IPS DF 4.7 (cell line): Measurements from ENCODE around the gene RELL1.
"Not testable (repeated sequence)": the region's sequence is repeated elsewhere in the genome, so short reads cannot be mapped to it uniquely, and the experiment has no call there.

Experiments used
- DNase-seq: peaks from one replicate; pipeline ENCODE4 v3.0.0-alpha.2; 2013; ENCODE audit warnings: low spot score; ENCODE audit errors: extremely low read depth

The RELL1 gene

DNA sequence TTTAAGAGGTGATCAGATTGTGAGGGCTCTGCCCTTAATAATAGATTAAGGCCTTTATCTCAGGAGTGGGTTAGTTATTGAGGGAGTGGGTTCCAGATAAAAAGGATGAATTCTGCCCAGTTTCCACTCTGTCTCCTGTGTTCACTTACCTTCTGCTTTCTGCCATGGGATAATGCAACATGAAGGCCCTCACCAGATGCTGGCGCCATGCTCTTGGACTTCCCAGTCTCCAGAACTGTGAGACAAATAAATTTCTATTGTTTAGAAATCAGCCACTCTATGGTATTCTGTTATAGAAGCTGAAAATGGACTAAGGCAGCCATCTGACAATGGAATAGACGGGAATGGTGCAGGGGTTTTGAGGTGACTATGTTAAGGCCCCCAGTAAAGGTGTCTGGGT lies 6.9 kb upstream of the RELL1 start:
- no peak for DNase-seq

DNA sequence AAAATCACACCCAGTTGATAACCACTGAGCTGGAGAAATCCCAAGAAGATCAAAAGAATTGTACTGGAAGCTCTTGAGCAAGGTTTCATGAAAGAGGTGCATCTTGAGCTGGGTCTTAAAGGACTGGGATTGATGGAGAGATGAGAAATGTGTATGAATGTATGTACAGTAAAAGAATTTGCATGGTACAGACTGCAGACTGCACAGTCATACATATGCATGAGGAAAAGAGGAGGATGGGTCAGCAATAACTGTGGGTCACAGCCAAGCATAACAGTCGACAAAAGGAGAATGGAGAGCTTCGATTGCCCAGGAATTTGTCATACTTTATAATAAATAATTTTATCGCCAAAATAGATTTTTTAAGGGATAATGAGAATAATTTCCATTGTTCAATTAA lies 4.8 kb upstream of the RELL1 start:
- DNase-seq = no peak

DNA sequence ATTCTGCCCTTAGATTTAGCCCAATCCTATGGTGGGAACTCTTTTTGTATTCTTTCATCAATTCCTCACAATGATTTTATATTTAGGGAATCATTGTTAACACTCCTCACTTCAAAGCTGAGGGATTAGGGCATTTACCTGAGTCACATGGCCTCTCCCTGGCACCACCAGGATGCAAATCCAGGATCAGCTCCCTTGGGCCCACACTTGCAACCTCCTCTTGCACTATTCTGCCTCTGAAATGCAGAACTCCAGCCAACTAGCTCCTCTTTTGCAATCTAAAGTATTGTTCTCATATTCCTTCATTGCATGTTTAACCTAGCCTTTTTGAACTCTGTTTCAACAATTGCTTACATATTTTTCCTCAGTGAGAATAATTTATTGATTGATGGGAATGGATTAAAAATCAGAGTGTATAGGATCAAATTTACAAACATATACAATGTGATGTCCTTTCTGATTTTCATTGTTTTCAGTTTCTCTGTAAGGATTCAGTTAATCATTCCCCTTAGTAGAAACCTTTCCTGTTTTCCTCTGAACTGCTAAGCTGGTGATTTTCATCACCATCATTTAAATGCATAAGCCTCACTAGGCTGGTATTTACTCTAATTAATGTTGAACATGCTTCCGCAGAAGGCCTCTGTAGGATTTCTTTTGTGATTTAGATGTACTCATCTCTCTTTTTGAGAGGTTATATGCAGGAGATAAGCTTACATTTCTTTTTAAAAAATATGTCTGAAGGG lies 3.3 kb upstream of the RELL1 start:
- DNase-seq = no peak

DNA sequence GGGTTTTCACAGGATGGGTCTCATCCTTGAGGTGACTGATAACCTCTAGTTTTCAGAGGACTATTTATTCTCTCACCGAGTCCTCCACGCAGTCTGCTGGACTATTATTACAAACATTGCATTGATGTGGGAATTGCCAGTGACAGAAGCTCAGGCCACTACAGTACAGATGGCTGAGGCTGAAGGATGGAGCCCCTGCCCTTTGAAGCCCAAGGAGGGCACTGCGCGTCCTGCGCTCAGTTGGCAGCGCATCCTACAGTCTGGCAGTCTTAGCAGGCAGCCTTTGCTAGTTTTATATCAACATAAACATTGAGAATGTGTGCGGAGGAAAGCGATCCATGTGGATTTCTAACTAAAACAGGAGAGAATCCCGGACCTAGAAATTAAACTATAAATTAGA lies 1.5 kb upstream of the RELL1 start:
- DNase-seq = no peak

DNA sequence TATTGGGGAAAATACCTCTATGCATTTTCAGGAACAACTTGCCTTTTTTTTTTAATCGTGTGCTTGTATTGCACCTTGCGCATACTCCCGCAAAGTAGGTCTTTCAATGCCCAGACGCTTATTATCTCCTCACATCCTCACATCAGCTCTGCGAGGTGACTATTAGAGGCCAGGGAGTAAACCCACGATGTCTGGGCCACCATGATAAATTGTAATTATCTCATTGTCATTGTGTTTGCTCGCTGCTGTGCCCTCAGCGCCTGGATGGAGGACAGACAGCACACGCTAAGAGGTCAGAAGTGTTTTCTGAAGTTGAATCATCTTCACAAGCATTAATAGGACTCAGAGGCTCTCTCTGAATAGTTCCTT lies 1.0 kb upstream of the RELL1 start:
- DNase-seq = no peak

DNA sequence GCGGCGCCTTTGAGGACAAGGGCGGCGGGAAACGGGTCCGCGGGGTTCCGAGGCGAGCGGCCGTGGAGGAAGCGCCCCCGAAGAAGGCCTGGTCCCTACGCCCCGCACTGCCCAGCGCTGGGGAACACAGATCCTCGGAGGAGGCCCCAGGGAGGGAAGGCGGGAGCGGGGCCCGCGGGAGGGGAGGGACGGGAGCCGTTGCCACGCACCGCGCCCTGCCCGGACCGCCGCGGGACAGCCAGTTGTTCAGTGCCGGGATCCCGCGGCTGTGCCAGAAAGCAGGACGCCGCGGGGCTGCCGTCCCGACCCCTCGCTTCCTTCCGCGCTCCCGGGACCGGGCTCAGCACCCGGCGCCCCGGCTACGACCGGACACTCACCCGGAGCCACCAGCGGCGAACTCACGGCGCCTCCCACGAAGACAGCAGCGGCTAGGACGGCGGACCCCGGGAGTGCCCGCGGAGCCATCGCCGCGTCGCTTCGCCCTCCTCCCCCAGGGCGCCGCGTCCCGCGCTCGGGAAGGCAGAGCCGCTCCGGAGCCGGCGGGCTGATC lies 278 bp downstream of the RELL1 start:
- DNase-seq = no peak

DNA sequence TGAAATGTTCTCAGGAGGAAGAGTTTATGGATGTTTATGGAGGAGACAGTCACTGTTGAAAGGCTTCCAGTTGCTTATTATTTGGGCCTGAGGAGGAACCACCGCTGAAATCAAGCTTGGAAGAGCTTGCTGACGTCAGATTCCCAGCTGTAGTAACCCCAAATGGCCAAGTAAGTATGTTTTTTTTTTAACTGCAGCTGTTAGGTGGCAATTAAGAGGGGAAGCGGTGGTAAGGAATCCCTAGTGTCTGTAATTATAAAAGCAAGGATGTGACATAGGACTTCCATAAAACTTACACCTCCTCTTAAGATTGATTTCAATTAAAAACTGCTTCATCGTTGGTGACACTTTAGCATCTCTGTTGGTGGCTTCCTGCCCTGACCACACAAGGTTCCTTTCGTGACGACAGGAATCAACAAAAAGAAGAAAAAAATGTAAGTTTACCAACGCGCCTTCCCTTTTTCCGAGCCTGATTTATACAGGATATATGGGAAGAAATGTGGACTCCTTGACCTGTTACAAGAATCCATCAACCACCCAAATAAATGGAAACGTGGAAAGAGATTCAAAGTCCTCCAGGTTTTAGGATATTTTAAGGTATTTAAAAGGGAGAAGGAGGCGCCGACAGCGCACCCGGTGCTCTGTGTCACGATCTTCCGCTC lies 884 bp downstream of the RELL1 start:
- no peak for DNase-seq

DNA sequence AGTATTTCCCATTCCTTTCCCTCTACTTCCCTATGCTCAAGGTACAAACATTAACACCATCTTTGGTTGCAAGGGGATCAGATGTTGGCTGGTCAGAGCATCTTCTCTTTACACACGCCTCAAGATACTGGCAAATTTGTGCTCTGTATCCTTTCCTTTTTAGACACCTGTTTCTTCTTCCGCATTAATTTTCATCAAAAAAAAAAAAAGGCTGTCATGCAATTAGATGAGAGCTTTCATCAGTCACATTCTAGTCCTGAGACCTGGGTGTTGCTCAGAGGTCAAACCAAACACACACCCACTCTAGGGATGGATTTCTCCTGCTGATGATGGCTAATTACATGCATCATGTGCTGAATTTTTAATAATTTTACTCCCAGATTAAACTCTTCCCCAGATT lies 2.0 kb downstream of the RELL1 start:
- DNase-seq = no peak

DNA sequence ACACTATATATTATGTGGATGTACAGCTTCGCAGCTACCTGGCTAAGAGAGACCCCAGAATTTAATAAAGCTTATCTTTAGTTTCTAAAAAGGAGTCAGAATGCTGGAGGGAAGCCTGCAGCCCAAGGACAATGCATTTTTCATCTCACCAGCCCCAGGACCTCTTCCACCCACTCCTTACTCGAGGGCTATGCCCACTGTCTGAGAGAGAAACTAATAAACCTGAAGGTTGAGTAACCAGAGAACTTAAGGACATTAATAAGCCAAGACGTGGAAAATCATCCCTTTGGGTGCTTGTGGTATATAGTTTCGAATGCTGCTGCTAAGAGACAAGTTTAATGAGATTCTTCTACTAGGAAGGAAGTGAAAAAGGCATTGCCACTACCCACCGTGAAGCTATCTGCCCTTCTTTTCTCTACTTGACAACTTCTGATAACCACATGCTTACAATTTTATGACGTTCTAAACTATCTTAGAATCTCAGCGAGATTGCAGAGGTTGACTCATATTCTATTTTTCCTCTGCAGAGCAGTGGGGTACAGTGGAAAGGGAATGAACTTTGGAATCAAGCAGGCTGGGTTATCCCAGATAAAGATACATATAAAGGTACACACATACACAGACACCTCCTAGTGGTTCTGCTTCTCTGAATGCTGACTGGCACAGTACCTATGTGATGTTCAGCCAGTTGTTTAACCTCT lies 3.3 kb downstream of the RELL1 start:
- no peak for DNase-seq

DNA sequence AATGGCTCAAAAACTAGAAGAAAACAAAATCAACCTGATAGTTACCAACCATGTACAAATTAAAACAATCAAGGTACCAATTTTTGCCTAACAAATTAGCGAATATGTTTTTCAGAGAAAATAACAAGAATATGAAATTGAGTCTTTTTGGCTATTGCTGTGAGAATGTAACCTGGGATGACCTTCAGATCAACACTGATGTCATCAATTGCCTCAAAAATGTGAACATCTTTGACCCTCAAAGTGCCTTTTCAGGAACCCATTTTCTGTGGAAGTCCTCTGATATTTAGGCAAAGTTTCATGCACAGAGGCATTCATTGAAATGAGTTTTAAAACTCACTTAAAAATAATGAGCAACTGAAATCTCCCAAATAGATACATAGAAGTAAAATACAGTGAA lies 6.1 kb downstream of the RELL1 start:
- no peak for DNase-seq

DNA sequence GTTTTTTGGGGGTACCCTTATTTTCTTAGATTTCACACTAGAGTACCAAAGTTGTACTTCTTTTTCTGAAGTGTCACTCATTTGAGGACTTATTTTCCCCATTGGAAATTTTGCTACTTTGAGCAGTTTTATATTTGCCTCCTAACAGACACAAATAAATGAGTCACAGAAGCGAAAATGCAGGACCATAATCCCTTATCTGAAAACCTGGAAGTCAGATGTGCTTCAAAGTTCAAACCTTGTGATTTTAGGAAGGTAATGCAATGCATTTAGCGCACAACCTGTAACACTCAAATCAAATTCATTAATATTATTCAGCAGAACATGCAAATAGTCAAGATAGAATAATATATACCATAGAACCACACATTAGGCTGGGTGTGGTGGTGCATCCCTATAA lies 6.9 kb downstream of the RELL1 start:
- DNase-seq = no peak

DNA sequence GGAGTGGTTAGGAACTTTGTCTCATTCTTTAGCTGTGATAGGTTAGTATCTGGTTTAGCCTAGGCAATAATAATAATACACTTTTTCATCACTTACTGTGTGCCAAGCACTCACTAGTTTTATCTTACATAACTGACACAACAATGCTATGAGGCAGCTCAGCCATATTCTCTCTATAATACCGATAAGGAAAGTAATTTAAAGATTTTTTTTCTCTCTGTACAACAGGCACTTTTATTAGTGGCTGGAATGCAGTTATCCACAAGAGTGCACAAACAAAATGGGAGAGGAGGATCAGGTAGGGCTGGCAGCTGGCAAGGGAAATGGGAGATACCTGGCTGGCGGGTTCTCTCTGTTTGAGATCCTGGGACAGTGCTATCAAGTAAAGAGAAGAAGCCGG lies 7.6 kb downstream of the RELL1 start:
- DNase-seq = no peak

DNA sequence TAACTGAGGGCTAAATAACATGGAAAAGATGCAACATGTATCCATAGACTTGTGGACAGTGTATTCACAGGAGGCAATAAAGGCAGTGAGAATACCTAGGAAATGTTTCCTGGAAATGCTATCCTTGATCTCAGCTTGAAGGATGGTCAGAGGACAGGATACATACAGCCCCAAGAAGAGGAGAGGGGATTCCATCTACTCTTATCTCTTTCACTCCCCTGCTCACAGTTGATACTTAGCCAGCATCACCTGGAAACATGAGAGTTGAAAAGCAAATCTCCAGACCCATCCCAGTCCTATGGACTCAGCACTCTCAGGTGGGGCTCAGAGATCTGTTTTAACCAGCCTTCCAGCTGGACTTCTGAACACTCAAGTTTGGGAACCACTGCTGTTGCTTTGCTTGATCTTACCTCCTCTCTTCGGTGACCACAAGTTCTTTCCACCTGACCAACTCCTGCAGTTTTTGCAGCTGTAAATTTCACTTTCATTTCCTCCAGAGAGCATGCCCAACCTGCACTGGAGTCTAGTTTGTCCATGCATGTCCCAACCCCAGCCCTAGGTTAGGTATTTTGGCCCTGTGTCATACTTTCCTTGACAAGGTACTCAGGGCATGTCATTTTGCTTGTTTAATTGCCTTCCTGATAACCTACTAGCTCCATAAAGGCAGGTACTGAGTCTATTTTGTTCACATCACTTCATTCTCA lies 10.4 kb downstream of the RELL1 start:
- DNase-seq = no peak

DNA sequence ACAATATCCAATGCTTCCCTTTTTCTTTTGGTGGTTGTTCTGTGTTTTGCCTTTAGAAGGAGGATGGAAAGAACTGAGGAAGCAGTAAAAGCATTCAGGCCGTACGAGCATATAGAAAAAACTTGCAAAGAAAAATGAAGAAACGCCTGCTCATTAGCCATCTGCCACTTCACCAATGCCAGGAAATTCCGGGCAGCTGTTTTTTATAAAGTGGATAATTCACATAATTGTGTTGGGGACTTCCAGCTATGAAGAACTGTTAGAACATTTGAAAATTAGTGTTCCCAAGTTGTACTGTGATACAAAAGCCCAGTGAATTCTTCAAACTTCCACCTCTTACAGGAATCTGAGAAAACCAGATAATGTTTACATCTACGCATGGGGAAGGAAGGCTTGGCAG lies 11.7 kb downstream of the RELL1 start:
- DNase-seq = no peak

DNA sequence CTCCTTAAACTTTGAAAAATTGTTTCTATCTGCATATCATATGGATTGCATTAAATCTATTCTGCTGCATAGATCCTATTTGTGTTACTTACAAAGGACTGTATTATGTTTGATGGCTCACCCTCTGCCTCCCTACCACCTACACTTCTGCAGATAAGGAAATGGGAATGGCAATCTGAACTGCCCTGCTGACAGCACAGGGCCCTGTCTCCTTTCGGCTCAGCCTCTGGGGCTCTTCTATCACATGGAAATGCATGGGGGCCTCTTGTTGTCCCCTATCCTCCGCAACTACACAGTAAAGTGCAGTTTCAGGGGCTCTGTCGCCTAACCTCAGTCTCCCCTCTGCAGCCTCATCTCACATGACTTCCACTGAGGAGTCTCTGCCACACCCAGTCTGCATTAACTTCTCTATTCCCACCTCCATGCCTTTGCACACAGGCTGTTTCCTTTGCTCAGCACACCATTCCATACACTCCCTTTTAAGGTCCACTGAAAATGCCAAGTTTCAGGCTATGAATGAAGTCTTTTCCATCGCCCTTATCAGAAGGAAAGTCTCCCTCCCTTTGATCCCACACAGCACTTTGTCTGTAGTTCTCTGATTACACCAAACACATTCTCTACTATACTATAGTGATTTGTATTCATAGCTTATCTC lies 12.5 kb downstream of the RELL1 start:
- DNase-seq = no peak

DNA sequence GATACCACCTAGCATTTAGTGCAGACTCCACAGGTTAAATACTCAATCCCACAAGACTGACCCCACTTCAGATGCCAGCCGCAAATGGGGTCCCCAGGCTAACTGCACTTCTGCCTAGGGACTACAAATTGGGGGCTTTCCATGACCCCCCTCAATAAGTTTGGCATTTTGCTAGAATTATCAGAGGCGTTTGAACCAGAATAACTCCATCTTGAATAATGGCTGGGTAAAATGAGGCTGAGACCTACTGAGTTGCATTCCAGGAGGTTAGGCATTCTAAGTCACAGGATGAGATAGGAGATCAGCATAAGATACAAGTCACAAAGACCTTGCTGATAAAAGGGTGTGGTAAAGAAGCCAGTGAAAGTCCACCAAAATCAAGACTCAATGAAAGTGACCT lies 15.1 kb downstream of the RELL1 start:
- DNase-seq = no peak

DNA sequence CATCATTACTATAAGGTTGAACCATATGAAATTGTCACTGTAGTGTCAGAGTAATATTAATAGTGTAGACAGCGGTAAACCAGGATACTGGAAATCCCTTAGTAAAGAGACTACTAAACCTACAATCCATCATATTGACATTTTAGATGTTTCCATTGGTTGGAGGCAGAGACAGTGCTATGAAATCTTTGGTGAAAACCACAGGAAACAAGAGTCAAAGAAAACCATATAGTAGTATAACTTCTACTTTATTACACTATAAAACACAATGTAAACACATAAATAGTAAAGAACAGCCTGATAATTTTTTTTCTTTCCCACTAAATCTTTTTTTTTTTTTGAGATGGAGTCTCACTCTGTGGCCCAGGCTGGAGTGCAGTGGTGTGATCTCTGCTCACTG lies 15.9 kb downstream of the RELL1 start:
- no peak for DNase-seq

DNA sequence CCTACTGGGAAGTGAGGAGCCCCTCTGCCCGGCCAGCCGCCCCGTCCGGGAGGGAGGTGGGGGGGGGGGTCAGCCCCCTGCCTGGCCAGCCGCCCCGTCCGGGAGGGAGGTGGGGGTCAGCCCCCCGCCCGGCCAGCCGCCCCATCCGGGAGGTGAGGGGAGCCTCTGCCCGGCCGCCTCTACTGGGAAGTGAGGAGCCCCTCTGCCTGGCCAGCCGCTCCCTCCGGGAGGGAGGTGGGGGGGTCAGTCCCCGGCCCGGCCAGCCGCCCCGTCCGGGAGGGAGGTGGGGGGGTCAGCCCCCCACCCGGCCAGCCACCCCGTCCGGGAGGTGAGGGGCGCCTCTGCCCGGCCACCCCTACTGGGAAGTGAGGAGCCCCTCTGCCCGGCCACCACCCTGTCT lies 17.1 kb downstream of the RELL1 start:
- not testable (repeated sequence) for DNase-seq

DNA sequence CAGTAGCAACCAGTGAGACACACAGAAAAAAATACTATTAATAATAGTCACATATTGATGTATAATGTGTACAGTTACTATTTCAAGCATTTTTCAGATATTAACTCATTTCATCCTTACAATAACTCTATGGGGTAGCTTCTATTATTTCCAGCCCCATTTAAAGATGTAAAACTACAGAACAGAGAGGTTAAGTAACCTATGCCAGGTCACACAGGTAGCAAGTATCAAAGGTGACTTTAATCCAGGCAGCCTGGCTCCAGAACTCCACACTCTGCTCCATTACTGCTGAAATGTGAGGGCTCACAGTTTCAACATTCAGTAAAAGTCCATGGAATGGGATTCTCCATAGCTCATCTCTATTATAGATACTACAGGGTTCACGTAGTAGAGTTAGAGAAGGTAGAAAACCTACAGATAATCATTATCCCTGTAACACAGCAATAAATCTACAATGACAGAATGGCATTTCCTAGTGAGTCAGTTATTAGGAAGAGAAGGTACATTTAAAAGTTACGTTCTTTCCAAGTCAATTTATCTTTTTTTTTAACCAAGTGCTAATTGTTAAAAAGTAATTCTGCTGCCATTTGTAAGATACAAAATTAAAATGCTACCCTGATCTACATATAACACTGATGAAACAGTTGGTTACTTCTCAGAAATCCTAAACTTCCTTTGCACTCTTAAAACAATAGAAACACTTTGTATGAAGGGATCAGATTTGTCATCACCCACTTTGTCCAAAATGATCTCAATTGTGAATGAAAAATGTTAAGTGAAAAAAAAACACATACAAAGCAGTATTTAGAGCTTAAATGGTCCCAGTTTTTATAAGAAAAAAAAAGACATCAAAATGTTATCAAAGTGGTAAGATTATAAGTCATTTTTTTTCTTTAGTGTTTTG lies 18.7 kb downstream of the RELL1 start:
- DNase-seq = no peak

DNA sequence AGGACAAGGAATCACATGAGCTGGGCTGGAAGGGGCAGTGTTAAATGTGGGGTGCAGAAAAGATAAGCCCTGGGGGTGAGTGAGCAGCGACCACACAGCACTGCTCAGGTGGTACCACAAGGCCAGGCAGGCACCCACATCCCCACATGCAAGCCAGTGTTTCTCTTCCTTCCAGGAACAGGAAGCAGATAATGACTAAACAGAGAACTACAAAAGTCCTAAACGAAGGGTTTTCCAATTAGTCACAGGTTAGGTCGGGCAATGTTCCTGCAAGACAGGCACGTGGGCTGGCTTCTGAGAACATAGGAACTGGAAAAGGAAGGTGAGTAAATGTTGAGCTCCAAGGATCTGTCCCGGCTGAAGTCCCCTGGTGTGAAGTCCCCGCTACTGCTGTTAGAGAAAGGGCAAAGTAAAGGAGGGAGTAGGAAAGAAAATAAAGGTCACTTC lies 19.5 kb downstream of the RELL1 start:
- no peak for DNase-seq
